ENCODE measurements around the gene C6orf47. TPM values are rescaled to one million over a fixed set of nuclear protein-coding genes. Genes with fewer than 3 reads are reported as not detected.

C6orf47 gene
- total and polyA plus RNA-seq, 10 of the 15 experiments (the other 5 are each of a cell fraction or from before 2014, with no cell fraction given) = 0.16 to 20.4 (median 17.3) TPM; not detected in 1

DNA sequence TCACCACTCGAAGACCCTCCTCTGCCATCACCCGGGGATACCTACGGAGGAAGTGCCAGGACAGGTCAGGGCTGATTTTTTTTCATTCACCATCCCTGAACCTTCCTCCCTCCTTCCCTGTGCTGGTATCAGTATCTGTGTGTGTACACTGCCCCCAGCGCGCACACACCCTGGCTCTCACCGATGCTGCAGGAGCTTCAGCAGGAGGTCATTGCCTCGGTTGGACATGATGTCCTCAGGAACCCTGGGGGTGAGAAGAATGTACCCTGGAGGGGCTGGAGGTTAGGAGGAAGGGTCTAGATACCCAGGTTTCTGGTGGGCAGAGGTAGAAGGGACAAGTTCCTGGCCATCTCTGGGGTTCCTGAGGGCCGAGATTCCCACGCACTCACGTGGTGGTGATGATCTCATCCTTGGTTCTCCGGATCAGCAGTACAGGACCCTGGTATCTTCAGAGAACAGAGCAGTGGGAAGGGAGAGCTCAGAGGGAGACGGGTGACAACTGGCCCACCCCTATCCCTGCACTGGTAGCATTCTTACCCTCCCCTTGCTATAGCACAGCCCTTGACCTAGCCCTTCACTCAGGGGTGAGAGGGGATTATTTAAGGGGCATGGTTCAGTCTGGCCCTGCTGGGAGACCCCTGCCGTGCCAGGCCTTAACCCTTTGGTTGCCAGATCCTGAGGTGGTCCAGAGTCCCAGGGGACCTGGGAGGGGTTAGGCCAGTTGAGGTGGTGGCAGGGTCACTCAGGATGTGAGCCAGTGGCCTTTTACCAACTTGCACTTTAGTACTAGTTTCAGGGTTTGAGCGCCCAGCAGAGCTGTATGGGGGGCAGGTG is 27.5 kb upstream of the C6orf47 start (continued):
- TF ChIP-seq, protein P1, sequence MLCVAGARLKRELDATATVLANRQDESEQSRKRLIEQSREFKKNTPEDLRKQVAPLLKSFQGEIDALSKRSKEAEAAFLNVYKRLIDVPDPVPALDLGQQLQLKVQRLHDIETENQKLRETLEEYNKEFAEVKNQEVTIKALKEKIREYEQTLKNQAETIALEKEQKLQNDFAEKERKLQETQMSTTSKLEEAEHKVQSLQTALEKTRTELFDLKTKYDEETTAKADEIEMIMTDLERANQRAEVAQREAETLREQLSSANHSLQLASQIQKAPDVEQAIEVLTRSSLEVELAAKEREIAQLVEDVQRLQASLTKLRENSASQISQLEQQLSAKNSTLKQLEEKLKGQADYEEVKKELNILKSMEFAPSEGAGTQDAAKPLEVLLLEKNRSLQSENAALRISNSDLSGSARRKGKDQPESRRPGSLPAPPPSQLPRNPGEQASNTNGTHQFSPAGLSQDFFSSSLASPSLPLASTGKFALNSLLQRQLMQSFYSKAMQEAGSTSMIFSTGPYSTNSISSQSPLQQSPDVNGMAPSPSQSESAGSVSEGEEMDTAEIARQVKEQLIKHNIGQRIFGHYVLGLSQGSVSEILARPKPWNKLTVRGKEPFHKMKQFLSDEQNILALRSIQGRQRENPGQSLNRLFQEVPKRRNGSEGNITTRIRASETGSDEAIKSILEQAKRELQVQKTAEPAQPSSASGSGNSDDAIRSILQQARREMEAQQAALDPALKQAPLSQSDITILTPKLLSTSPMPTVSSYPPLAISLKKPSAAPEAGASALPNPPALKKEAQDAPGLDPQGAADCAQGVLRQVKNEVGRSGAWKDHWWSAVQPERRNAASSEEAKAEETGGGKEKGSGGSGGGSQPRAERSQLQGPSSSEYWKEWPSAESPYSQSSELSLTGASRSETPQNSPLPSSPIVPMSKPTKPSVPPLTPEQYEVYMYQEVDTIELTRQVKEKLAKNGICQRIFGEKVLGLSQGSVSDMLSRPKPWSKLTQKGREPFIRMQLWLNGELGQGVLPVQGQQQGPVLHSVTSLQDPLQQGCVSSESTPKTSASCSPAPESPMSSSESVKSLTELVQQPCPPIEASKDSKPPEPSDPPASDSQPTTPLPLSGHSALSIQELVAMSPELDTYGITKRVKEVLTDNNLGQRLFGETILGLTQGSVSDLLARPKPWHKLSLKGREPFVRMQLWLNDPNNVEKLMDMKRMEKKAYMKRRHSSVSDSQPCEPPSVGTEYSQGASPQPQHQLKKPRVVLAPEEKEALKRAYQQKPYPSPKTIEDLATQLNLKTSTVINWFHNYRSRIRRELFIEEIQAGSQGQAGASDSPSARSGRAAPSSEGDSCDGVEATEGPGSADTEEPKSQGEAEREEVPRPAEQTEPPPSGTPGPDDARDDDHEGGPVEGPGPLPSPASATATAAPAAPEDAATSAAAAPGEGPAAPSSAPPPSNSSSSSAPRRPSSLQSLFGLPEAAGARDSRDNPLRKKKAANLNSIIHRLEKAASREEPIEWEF (IDR thresholded peaks at IDR 0.05; ENCODE audit: insufficient replicate concordance, low read depth, low read length) = no peak
- TF ChIP-seq MEF2B (IDR thresholded peaks at IDR 0.05; ENCODE audit: partially characterized antibody, poor library complexity, severe bottlenecking) = no peak
- TF ChIP-seq ZSCAN29 (IDR thresholded peaks at IDR 0.05) = no peak
- TF ChIP-seq, protein P2, sequence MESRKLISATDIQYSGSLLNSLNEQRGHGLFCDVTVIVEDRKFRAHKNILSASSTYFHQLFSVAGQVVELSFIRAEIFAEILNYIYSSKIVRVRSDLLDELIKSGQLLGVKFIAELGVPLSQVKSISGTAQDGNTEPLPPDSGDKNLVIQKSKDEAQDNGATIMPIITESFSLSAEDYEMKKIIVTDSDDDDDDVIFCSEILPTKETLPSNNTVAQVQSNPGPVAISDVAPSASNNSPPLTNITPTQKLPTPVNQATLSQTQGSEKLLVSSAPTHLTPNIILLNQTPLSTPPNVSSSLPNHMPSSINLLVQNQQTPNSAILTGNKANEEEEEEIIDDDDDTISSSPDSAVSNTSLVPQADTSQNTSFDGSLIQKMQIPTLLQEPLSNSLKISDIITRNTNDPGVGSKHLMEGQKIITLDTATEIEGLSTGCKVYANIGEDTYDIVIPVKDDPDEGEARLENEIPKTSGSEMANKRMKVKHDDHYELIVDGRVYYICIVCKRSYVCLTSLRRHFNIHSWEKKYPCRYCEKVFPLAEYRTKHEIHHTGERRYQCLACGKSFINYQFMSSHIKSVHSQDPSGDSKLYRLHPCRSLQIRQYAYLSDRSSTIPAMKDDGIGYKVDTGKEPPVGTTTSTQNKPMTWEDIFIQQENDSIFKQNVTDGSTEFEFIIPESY (IDR thresholded peaks at IDR 0.05) = no peak
- no peak for TF ChIP-seq TBL1XR1 (IDR thresholded peaks at IDR 0.05; ENCODE audit: low read depth, low read length)
- TF ChIP-seq BCL11A (IDR thresholded peaks at IDR 0.05; ENCODE audit: low read depth, low read length) = no peak
